H1 (cell line): ENCODE results near the gene EGLN2. TPM values are rescaled to one million over a fixed set of nuclear protein-coding genes. Genes with fewer than 3 reads are reported as not detected.

ENCODE experiments used
- CTCF ChIA-PET: fragments of 300-600 bp; sonication (Branson Sonifier 250); formaldehyde crosslinking; loops from one replicate; lab custom pipeline; 2021; ENCODE audit not compliant: partially characterized antibody; lab: Charles Lee
- POLR2A ChIA-PET: fragments of 300-600 bp; sonication (Branson Sonifier 250); formaldehyde crosslinking; loops from one replicate; lab custom pipeline; 2021; ENCODE audit warnings: inconsistent platforms; ENCODE audit not compliant: partially characterized antibody; lab: Charles Lee
- DNase-seq, 2 experiments: peaks; one replicate each; pipeline versions ENCODE4 v3.0.0 to v3.0.0-alpha.2; 2010 to 2022; ENCODE audit warnings: low spot score in 2 of 2, low read depth in 1 of 2, mixed read lengths in 1 of 2
- FAIRE-seq: peaks from 2 replicates; lab custom pipeline; 2011; peaks lifted over from hg19 to GRCh38; lab: Jason Lieb, UNC
- H2AFZ ChIP-seq: 2 replicates; pipeline ENCODE4 v1.8.1; 2012; ENCODE audit warnings: low read length, inconsistent platforms
- H2AK5ac ChIP-seq: 2 replicates; pipeline ENCODE4 v1.6.1; 2013; ENCODE audit warnings: low read depth, low read length
- H2BK120ac ChIP-seq: replicated peaks from 2 replicates; pipeline ENCODE3; 2013; ENCODE audit warnings: low read depth, low read length, inconsistent platforms
- H2BK12ac ChIP-seq: 2 replicates; pipeline ENCODE4 v1.6.1; 2013; ENCODE audit warnings: low read depth, low read length
- H2BK15ac ChIP-seq: 2 replicates; pipeline ENCODE4 v1.6.1; 2013; ENCODE audit warnings: low read length
- H2BK20ac ChIP-seq: 2 replicates; pipeline ENCODE4 v1.6.1; 2013; ENCODE audit warnings: low read length
- H2BK5ac ChIP-seq: 2 replicates; pipeline ENCODE4 v1.6.1; 2013; ENCODE audit warnings: low read depth, low read length
- H3K14ac ChIP-seq: 2 replicates; pipeline ENCODE4 v1.6.1; 2013; ENCODE audit warnings: inconsistent platforms; ENCODE audit not compliant: insufficient read length
- H3K18ac ChIP-seq: 2 replicates; pipeline ENCODE4 v1.6.1; 2013; ENCODE audit warnings: low read length; ENCODE audit errors: extremely low read depth
- H3K23ac ChIP-seq: 2 replicates; pipeline ENCODE4 v1.6.1; 2013; ENCODE audit warnings: inconsistent platforms; ENCODE audit not compliant: insufficient read length
- H3K23me2 ChIP-seq: 2 replicates; pipeline ENCODE4 v1.6.1; 2013; ENCODE audit warnings: low read depth, low read length
- H3K27ac ChIP-seq: 2 replicates; pipeline ENCODE4 v1.6.1; 2011; ENCODE audit warnings: low read depth, low read length, inconsistent platforms
- H3K27me3 ChIP-seq, 4 experiments: replicated peaks in 1 of 4; 1 replicate in 1 of 4; 2 replicates in 3 of 4; pipeline versions ENCODE4 v1.6.1 to v1.8.1; 2011 to 2013; ENCODE audit warnings: low read length in 3 of 4, mild to moderate bottlenecking in 3 of 4, inconsistent platforms in 2 of 4, mixed read lengths in 2 of 4, moderate library complexity in 1 of 4; ENCODE audit not compliant: control insufficient read depth in 3 of 4, insufficient read depth in 3 of 4; ENCODE audit errors: extremely low read depth in 1 of 4
- H3K36me3 ChIP-seq, 4 experiments: 2 replicates each; pipeline versions ENCODE4 v1.6.1 to v1.8.1; 2011 to 2013; ENCODE audit warnings: mild to moderate bottlenecking in 4 of 4, low read length in 3 of 4, moderate library complexity in 2 of 4, control low read depth in 1 of 4, inconsistent platforms in 1 of 4; ENCODE audit not compliant: insufficient read depth in 4 of 4, control insufficient read depth in 2 of 4
- H3K4ac ChIP-seq: replicated peaks from 2 replicates; pipeline ENCODE3; 2013; ENCODE audit warnings: low read length, low read depth, mixed read lengths, inconsistent platforms; ENCODE audit not compliant: insufficient read length
- H3K4me1 ChIP-seq, 4 experiments: replicated peaks in 1 of 4; 1 replicate in 1 of 4; 2 replicates in 3 of 4; pipeline versions ENCODE4 v1.6.1 to v1.8.1; 2011 to 2013; ENCODE audit warnings: low read length in 3 of 4, inconsistent platforms in 2 of 4, mixed read lengths in 1 of 4; ENCODE audit not compliant: insufficient read depth in 4 of 4, control insufficient read depth in 3 of 4
- H3K4me2 ChIP-seq, 2 experiments: 2 replicates each; pipeline versions ENCODE4 v1.6.1 to v1.8.1; 2011 to 2013; ENCODE audit warnings: low read depth in 2 of 2, low read length in 2 of 2, control low read depth in 1 of 2, inconsistent platforms in 1 of 2, mild to moderate bottlenecking in 1 of 2; ENCODE audit not compliant: insufficient read depth in 1 of 2
- H3K4me3 ChIP-seq, 4 experiments: fragments of 200-600, 300-600 bp in 1 of 4; sonication (generic), shearing (Covaris generic), sonication (Bioruptor Twin) in 1 of 4; 2 replicates each; pipeline versions ENCODE4 v1.5.1 to v1.8.1; 2011 to 2016; ENCODE audit warnings: low read length in 4 of 4, low read depth in 3 of 4, control low read depth in 2 of 4, inconsistent platforms in 2 of 4, mild to moderate bottlenecking in 2 of 4, mixed read lengths in 1 of 4, moderate library complexity in 1 of 4; ENCODE audit not compliant: insufficient read depth in 2 of 4; ENCODE audit errors: extremely low read depth in 1 of 4
- H3K56ac ChIP-seq: replicated peaks from 2 replicates; pipeline ENCODE3; 2013; ENCODE audit warnings: low read depth, mild to moderate bottlenecking, mixed read lengths, low read length, inconsistent platforms; ENCODE audit not compliant: insufficient read length
- H3K79me1 ChIP-seq: 2 replicates; pipeline ENCODE4 v1.6.1; 2013; ENCODE audit warnings: low read depth, low read length, control low read depth
- H3K79me2 ChIP-seq, 2 experiments: 2 replicates each; pipeline versions ENCODE4 v1.6.1 to v1.8.1; 2012 to 2013; ENCODE audit warnings: low read length in 2 of 2, mild to moderate bottlenecking in 2 of 2, inconsistent platforms in 1 of 2; ENCODE audit not compliant: insufficient read depth in 2 of 2, control insufficient read depth in 1 of 2
- H3K9ac ChIP-seq, 4 experiments: replicated peaks in 1 of 4; 1 replicate in 1 of 4; 2 replicates in 3 of 4; pipeline versions ENCODE4 v1.6.1 to v1.8.1; 2011 to 2013; ENCODE audit warnings: low read depth in 3 of 4, low read length in 3 of 4, control low read depth in 2 of 4, mild to moderate bottlenecking in 2 of 4, moderate library complexity in 2 of 4, inconsistent platforms in 1 of 4; ENCODE audit errors: extremely low read depth in 1 of 4
- H3K9me3 ChIP-seq, 2 experiments: 2 replicates each; pipeline versions ENCODE4 v1.6.1 to v1.8.1; 2012 to 2013; ENCODE audit warnings: mild to moderate bottlenecking in 2 of 2, moderate library complexity in 2 of 2, control low read depth in 1 of 2, inconsistent platforms in 1 of 2, low read depth in 1 of 2, low read length in 1 of 2, mixed read lengths in 1 of 2; ENCODE audit not compliant: insufficient read depth in 2 of 2
- H4K20me1 ChIP-seq, 2 experiments: replicated peaks in 1 of 2; 2 replicates each; pipeline versions ENCODE3 to v1.8.1; 2011 to 2013; ENCODE audit warnings: inconsistent platforms in 2 of 2, low read length in 2 of 2, mild to moderate bottlenecking in 1 of 2; ENCODE audit not compliant: insufficient read depth in 2 of 2, control insufficient read depth in 1 of 2
- H4K5ac ChIP-seq: 2 replicates; pipeline ENCODE4 v1.6.1; 2013; ENCODE audit warnings: low read length, low read depth, mixed read lengths, inconsistent platforms; ENCODE audit not compliant: insufficient read length
- H4K8ac ChIP-seq: 2 replicates; pipeline ENCODE4 v1.8.0; 2013; ENCODE audit warnings: mild to moderate bottlenecking, moderate library complexity, low read length, inconsistent platforms; ENCODE audit not compliant: insufficient read depth; ENCODE audit errors: extremely low read depth
- H4K91ac ChIP-seq: replicated peaks from 2 replicates; pipeline ENCODE3; 2013; ENCODE audit warnings: low read length, mixed read lengths, inconsistent platforms; ENCODE audit not compliant: insufficient read length
- CTBP2 ChIP-seq: IDR thresholded peaks from 2 replicates; pipeline ENCODE4 v1.7.0; 2011; ENCODE audit warnings: borderline replicate concordance, mild to moderate bottlenecking, moderate library complexity, mixed read lengths, low read length; ENCODE audit not compliant: insufficient read depth, insufficient read length
- POLR2A ChIP-seq, 2 experiments: IDR thresholded peaks; 1 replicate in 1 of 2; 2 replicates in 1 of 2; pipeline ENCODE4 v1.6.1; 2011; ENCODE audit warnings: low read depth in 2 of 2, low read length in 2 of 2, mild to moderate bottlenecking in 2 of 2; ENCODE audit errors: control extremely low read depth in 1 of 2
- POLR2AphosphoS5 ChIP-seq: IDR thresholded peaks from 2 replicates; pipeline ENCODE4 v1.6.1; 2011; ENCODE audit warnings: low read depth, low read length
- WGBS, 2 experiments: shearing (Covaris generic) in 1 of 2; methylation state at CpG; one replicate each; pipeline versions ENCODE4 v1.1.6 to v1.1.7; 2013 to 2015; ENCODE audit warnings: low lambda C conversion rate in 2 of 2, mixed read lengths in 2 of 2, inconsistent platforms in 1 of 2, low coverage in 1 of 2, missing lambda C conversion rate in 1 of 2; ENCODE audit not compliant: insufficient replicate concordance in 2 of 2, insufficient coverage in 1 of 2, insufficient read length in 1 of 2; ENCODE audit errors: extremely low coverage in 1 of 2, missing lambda C conversion rate in 1 of 2; 5-methylcytosine and 5-hydroxymethylcytosine counted together
- polyA plus RNA-seq, 7 experiments: library from polyadenylated mRNA; depleted of rRNA in 3 of 7; stranded (reverse) in 5 of 7; unstranded in 2 of 7; fragments of >200 nt in 5 of 7; fragments of 200-250 nt in 2 of 7; gene quantifications; 1 replicate in 5 of 7; 2 replicates in 1 of 7; 4 replicates in 1 of 7; pipeline versions ENCODE4 v1.2.1 to v1.2.3, GENCODE V29; 2011 to 2013; ENCODE audit warnings: missing spikeins in 2 of 7, mixed read lengths in 2 of 7
- total RNA-seq: library from RNA; stranded (reverse); fragmentation: NEBNext Ultra II Directional; extraction: Animal tissue kit (Norgen Biotek cat#: 25700); gene quantifications from 2 replicates; pipeline ENCODE4 v1.2.1, GENCODE V29; 2021

EGLN2 gene
- total and polyA plus RNA-seq, 2 of the 8 experiments (the other 6 are each of a cell fraction or from before 2014, with no cell fraction given): 86.9 to 103 TPM

- DNase-seq (no peak), FAIRE-seq (no peak)
- Histone ChIP-seq H3K18ac (no peak overlapping the region), H4K8ac (peak overlapping the region; percentile 63; the same call in 1 of the 2 replicates), H3K4me2 (peak overlapping the region; percentile 42 to 56), H4K5ac (no peak overlapping the region), H3K36me3 (peaks cover 31 to 75% (median 53%) of the 10 kb centered on the region in 4 experiments; a peak in 7 of 8 replicates), H3K79me2 (peaks cover 43 to 74% of the 10 kb centered on the region in 2 experiments), H2AFZ (no peak overlapping the region), H3K27me3 (no peaks in the 10 kb centered on the region), H4K91ac (no peak overlapping the region), H3K9ac (no peak overlapping the region; a peak in 2 of 7 replicates), H2BK15ac (no peak overlapping the region), H3K23me2 (peaks cover 1% of the 10 kb centered on the region; the same call in 1 of the 2 replicates), H3K9me3 (no peaks in the 10 kb centered on the region), H3K79me1 (peaks cover 7% of the 10 kb centered on the region), H2BK20ac (no peak overlapping the region), H4K20me1 (peaks cover 23 to 37% of the 10 kb centered on the region in 2 experiments), H3K27ac (no peak overlapping the region; the same call in 1 of the 2 replicates), H3K4me3 (no peak overlapping the region), H2BK5ac (peak overlapping the region; percentile 13; the same call in 1 of the 2 replicates), H2BK120ac (no peak overlapping the region), H3K56ac (no peak overlapping the region), H3K4ac (no peak overlapping the region), H3K4me1 (no peaks in the 10 kb centered on the region; a peak in 2 of 7 replicates), H2AK5ac (no peak overlapping the region), H3K23ac (no peak overlapping the region), H2BK12ac (no peak overlapping the region), H3K14ac (no peak overlapping the region)
- WGBS, 2 experiments: 97% methylated on average over 8 of the region's 8 CpGs; no CpG with 5 or more reads in 1 of the 2 experiments
- ChIA-PET CTCF (interaction anchor here (0.8 to 3.4 kb wide), 5 partner anchors 11 to 92 kb away, joined by 3 to 14 read pairs (median 3); no protein-coding TSS in a partner anchor), POLR2A (interaction anchor here (0.9 to 15.7 kb wide), 6 partner anchors 13 to 54 kb away, joined by 4 to 399 read pairs (median 63); partner anchors contain the start of genes COQ8B, EGLN2, ITPKC and MIA)
- TF ChIP-seq POLR2A (IDR thresholded peaks at IDR 0.05; ENCODE audit: control extremely low read depth in 1 of 2, low read depth in 2 of 2, low read length in 2 of 2) (peak in 1 of 2 experiments; percentile 44; a peak in 1 of 3 replicates), CTBP2 (no peak), POLR2AphosphoS5 (0 out of 2 replicates have a peak, but pooled peaks have one; percentile 3)
Measured at GRCh38 chr19:40755791-40756190, 43.2 kb upstream of the EGLN2 start.
